HG02981 (cell line): ENCODE data around the gene SETD5.

Experiments
- ATAC-seq: cut with Tn5 transposase; IDR thresholded peaks from one replicate; pipeline ENCODE4 v1.9.1; 2021; ENCODE audit warnings: mild to moderate bottlenecking, moderate library complexity; ENCODE audit not compliant: unreplicated experiment

SETD5 gene

GRCh38 chr3:9388562-9389272, 8.7 kb upstream of the SETD5 start:
- ATAC-seq, result no peak

GRCh38 chr3:9390265-9390888, 7.0 kb upstream of the SETD5 start:
- no peak for ATAC-seq

GRCh38 chr3:9392041-9392440, 5.4 kb upstream of the SETD5 start:
- ATAC-seq, result no peak

GRCh38 chr3:9395570-9396300, 1.7 kb upstream of the SETD5 start:
- ATAC-seq, result no peak

GRCh38 chr3:9396301-9396631, 1.1 kb upstream of the SETD5 start:
- peak; percentile 30 for ATAC-seq

- ATAC-seq, result peak; percentile 69
Measured at GRCh38 chr3:9396632-9397331, 633 bp upstream of the SETD5 start.

- ATAC-seq, result no peak
Measured at GRCh38 chr3:9397906-9398699, 688 bp downstream of the SETD5 start.

- no peak for ATAC-seq
Measured at GRCh38 chr3:9398700-9399336, 1.4 kb downstream of the SETD5 start.

DNA sequence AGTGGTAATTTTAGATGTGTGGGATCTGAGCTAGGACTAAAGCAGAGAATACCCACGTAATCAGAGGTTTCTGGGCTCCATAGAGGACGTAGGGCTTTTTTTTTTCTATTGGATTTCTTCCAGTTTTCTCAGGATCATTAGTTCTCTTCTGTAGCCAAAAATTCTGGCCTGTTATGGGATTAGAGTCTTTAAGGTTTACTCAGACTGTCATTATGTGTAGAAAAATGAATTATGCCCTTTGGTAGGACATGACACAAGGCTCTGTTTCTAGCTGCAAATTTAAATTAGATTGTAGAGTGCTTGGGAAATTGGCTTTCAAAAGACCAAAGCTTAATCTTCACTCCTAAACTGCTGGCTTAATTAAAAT, 1.9 kb downstream of the SETD5 start:
- ATAC-seq, result no peak

DNA sequence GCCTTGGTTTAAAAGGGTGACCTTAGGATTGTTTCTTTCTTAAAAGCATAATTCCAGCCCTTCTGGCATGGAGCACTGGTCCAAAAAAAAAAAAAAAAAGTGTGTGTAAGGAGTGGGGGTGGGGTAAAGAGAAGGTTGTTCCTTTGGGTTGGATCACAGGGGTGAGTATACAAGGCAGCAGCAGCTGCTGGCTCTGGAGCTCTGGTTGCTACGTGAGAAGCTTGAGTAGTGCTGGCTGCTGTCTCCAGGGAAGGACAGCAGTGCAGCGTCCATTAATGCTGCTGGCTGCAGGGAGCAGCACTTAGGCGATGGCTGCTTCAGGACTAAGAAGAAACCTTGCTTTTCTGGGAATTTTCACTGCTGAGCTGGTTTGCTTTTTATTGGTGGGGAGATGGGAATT, 2.3 kb downstream of the SETD5 start:
- ATAC-seq, result no peak

DNA sequence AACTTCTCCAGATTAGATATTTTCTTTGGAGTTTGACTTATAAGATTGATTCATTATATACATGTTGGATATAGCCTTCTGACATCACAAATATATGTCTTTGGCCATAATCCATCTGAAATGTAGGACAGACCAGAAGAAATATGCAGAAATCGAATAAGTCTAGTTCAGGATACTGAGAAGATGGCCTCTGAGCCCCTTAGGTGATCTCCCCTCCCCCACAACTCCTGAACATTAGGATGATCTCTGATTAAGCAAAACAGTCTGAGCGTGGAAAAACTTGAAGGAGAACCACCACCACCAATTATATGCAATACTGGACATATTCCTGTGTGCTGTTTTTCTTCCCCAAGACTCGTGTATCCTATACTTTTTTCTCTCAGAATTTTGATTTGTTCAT, 3.2 kb downstream of the SETD5 start:
- ATAC-seq, result no peak

DNA sequence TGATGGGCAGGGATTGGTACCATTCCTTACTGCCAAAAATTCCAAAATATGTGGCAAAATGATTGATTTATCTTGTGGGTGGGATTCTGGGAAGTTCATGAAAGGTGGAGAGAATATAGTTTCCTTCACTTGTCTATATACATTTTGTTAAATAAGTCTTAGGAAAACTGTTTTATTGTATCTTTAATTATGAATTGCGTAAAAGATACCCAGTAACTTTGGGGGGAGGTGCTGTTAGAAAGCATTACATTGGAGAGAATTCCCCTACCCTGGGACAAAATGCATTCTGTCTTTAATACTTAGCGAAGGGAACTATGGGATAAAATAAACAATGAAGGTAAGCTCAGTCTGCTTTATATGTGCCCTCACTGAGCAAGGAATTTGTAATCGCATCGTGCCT, 4.6 kb downstream of the SETD5 start:
- ATAC-seq, result no peak

DNA sequence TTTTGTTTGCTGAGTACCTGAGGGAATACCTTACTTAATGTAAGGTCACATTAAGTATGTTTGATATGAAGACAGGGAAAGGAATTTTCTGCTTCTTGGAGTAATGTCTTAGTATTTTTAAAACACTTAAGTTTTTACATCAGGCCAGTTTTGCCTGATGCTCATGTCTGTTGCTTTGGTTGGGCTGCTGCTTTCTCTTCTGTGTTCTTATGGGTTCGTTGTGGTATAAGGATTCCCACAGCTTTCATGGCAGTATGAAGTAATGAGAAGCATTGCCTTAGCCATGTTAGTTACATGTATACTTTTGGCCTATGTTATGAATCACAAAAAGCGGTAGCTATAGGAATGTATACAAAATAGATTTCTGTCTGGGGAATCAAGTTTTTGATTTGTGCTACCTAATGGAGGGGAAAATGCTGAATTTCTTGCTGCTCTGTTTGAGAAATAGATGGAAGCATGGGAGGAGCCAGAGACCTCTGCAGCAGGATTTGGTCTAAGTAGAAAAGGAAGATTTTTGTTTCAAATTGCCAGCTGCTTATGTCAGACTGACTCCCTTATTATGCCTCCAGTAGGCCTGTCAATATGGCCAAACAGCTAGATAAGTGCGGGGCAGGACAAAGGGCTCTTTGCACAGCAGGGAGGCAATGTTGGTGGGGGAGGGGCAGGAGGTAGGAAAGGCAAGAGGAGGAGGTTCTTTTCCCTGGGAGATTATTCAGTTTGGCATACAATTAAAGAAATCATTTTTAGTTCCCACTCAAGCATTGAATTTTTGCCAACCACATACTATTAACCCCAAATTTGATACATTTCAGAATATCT, 5.2 kb downstream of the SETD5 start:
- ATAC-seq, result no peak

DNA sequence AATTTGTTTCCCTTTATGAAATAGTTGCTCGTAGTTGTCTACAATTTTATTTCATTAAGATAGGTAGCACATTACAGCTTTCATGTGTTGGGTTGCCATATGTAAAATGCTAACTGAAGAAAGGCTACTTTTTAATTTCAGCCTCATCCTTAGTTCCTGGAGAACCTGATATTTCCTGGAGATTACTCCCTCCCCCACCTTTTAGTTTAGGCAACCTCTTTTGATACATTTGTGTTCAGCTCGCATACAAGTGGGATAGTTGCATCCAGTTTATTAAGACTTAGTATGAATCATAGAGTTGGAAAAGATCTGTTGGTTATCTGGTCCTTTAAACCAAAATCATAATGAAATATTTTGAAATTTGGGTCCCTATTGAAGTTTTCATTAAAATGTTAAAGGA, 6.0 kb downstream of the SETD5 start:
- no peak for ATAC-seq

DNA sequence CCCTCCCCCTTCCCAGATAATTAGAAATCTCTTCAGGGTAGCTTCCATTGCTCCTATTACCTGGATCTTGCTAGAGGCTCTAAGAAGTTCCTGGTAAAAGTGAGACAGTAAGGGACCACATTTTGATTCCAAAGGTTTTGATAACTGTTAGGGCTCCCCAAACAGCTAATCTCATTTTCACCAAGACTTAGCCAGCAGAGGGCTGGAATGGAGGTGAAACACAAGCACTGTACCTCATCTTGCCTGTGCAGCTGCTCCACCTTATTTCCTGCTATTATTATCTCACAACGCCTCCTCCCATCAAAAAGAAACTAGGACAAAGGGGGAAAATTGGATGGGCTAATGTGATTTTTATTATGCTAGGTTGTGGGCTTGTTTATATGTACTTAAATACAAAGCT, 7.3 kb downstream of the SETD5 start:
- ATAC-seq, result no peak

- ATAC-seq, result no peak
Measured at GRCh38 chr3:9405756-9406155, 8.3 kb downstream of the SETD5 start.

DNA sequence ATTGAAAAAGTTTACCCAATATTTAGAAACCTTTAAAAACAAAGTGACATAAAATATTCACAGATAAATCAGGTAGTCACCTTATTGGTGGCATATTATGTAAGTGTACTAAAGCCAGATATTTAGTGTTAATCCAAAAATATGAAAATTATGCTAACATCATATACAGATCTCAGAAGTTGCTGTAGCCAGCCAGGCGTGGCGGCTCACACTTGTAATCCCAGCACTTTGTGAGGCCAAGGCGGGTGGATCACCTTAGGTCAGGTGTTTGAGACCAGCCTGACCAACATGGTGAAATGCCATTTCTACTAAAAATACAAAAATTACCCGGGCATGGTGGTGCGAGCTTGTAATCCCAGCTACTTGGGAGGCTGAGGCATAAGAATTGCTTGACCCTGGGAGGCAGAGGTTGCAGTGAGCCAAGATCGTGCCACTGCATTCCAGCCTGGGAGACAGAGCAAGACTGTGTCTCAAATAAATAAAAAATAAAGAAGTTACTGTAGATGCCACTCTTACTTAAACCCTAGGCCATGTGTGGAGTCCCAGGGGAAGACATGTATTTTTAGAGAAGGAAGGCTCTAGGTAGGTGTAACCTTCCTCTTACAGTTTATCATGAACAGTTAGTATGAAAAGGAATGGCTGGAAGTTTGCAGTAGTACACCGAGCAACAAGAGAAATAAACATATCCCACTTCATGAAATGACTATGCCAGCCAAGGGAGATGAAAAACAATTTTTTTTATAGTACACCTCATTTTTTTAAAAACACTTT, 9.6 kb downstream of the SETD5 start:
- ATAC-seq, result no peak

DNA sequence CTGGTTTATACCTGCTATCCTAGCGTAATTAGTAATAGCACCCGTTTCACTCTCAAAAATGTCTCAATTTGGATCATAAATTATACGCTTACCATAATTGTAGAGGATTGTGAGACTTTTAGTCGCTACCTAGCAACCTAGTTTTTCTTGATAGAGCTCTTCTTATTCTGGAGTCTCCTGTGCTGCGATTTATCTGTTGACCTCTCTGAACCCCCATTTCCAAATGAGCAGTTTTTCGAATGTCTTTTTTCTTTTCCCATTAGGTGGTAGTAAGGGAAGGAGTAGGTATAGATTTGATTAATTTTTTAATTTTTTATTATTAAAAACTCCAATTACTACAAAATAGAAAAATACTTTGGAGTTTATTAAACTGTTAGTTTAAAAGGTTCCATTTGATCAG, 10.6 kb downstream of the SETD5 start:
- no peak for ATAC-seq

GRCh38 chr3:9408546-9408945, 11.1 kb downstream of the SETD5 start:
- ATAC-seq, result no peak
